Measurements from ENCODE around the gene FBN2.

Gene FBN2

DNA sequence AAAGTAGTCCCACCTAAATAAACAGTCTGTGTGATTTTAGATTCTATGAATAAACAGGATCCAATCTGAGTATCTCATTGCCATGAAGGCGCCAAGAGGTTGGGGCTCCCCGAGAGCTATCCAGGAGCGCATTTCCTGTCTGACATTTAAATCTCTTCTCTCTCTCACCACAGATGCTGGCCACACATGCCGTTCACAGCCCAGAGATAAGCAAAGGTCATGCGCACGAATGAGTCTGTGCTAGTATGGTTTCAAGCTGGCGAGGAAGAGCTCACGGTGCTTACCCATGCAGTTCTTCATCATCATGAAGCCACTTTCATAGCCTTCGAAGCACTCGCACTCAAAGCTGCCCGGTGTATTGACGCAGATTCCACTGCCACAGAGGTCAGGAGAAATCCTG is 199.4 kb downstream of the FBN2 start:
- DNase-seq (ENCODE audit: low read depth), result no peak
- TF ChIP-seq, protein P1, sequence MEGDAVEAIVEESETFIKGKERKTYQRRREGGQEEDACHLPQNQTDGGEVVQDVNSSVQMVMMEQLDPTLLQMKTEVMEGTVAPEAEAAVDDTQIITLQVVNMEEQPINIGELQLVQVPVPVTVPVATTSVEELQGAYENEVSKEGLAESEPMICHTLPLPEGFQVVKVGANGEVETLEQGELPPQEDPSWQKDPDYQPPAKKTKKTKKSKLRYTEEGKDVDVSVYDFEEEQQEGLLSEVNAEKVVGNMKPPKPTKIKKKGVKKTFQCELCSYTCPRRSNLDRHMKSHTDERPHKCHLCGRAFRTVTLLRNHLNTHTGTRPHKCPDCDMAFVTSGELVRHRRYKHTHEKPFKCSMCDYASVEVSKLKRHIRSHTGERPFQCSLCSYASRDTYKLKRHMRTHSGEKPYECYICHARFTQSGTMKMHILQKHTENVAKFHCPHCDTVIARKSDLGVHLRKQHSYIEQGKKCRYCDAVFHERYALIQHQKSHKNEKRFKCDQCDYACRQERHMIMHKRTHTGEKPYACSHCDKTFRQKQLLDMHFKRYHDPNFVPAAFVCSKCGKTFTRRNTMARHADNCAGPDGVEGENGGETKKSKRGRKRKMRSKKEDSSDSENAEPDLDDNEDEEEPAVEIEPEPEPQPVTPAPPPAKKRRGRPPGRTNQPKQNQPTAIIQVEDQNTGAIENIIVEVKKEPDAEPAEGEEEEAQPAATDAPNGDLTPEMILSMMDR (IDR thresholded peaks at IDR 0.05; ENCODE audit: control insufficient read depth, extremely low read depth, insufficient read depth), result no peak

GRCh38 chr5:128335339-128335738 is 202.7 kb downstream of the FBN2 start:
- TF ChIP-seq, protein P1 (IDR thresholded peaks at IDR 0.05; ENCODE audit: control insufficient read depth, extremely low read depth, insufficient read depth), result no peak
- H3K4me3 ChIP-seq (ENCODE audit: low read depth, low read length), result no peak overlapping the region
- no peak for DNase-seq (ENCODE audit: low read depth)

More for the DNA sequence above, 199.4 kb downstream of the FBN2 start:
- H3K4me3 ChIP-seq (ENCODE audit: low read depth, low read length), result no peak overlapping the region

DNA sequence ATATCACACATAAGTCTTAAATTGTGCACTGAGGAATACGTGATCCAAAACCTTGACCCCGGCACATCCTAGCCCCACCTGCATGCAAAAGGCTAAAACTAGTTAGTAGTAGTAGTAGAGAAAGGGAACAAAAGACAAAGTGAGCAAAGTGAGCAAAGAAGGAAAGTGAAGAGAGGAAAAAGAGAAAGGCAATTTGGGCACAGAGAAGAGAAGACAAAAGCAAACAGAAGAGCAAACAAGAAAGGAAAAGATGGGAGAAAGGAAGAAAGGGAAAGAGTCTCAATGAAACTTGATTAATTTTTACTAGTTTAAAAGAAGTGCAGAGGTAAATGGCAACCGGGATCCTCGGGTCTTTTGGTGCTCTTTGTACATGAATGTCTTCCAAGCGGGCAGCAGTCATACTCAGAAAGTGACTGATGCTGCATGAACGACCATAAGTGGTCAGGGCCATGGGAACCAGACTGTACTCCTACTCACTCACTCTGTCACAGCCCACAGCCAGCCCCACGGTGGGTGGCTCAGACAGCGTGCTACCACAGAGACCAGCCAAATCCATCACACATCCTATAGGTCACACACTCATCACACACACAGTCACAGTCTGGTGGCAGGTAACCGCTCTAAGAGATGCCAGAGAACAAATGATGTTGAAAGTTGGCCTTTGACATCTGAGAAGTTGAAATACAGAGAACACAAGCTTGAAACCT is 203.9 kb downstream of the FBN2 start:
- DNase-seq (ENCODE audit: low read depth), result no peak

GRCh38 chr5:128331261-128331660 is 206.8 kb downstream of the FBN2 start:
- TF ChIP-seq, protein P1 (IDR thresholded peaks at IDR 0.05; ENCODE audit: control insufficient read depth, extremely low read depth, insufficient read depth), result no peak
- no peak overlapping the region for H3K4me3 ChIP-seq (ENCODE audit: low read depth, low read length)
- no peak for DNase-seq (ENCODE audit: low read depth)

More for the DNA sequence above, 203.9 kb downstream of the FBN2 start:
- TF ChIP-seq, protein P1 (IDR thresholded peaks at IDR 0.05; ENCODE audit: control insufficient read depth, extremely low read depth, insufficient read depth), result no peak
- no peak overlapping the region for H3K4me3 ChIP-seq (ENCODE audit: low read depth, low read length)

DNA sequence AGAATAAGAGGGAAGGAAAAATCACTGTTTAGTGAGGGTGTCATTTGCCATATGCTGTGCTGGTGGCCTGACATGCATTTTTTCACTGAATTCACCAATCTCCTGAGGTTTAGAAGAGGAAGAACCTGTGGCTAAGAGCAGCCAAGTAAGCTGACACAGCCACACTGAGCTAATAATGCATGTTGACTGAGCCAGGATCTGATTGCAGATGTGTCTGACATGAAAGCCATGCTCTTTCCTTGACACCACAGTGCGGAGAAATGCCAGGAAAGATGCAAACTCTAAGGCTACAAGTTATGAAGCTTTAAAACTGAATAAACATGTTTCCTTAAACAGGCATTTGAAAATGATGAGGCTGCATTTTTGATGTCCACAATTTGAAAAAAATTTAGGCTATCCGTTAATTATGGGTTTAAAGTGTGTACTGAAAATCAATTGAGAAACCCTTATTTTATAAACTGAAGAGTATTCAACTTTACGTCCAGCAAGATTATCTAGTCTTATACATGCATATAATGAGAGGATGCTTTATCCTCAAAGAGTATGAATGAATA is 208.6 kb downstream of the FBN2 start:
- TF ChIP-seq, protein P1 (IDR thresholded peaks at IDR 0.05; ENCODE audit: control insufficient read depth, extremely low read depth, insufficient read depth), result no peak
- H3K4me3 ChIP-seq (ENCODE audit: low read depth, low read length), result no peak overlapping the region
- DNase-seq (ENCODE audit: low read depth), result no peak

GRCh38 chr5:128328446-128328845 is 209.6 kb downstream of the FBN2 start:
- no peak for DNase-seq (ENCODE audit: low read depth)
- H3K4me3 ChIP-seq (ENCODE audit: low read depth, low read length), result no peak overlapping the region
- TF ChIP-seq, protein P1 (IDR thresholded peaks at IDR 0.05; ENCODE audit: control insufficient read depth, extremely low read depth, insufficient read depth), result no peak
